ENCODE measurements around the gene ULK4.

ULK4 gene

GRCh38 chr3:41216422-41216821 lies 745.5 kb downstream of the ULK4 start:
- Histone ChIP-seq H3K9ac (ENCODE audit: low read depth, low read length, poor library complexity, severe bottlenecking) (no peak overlapping the region), H3K4me1 (ENCODE audit: insufficient read depth, low read length, poor library complexity, severe bottlenecking) (peaks cover 36% of the 10 kb centered on the region), H3K27me3 (ENCODE audit: insufficient read depth, low read length, poor library complexity, severe bottlenecking) (no peaks in the 10 kb centered on the region), H3F3A (ENCODE audit: low read depth) (no peaks in the 10 kb centered on the region), H3K79me2 (ENCODE audit: insufficient read depth, low read length) (peaks cover 100% of the 10 kb centered on the region), H3K4me2 (ENCODE audit: low read depth, low read length, poor library complexity, severe bottlenecking) (peak overlapping the region; percentile 3), H3K9me3 (ENCODE audit: insufficient read depth, low read depth, low read length) (no peaks in the 10 kb centered on the region), H3K4me3 (ENCODE audit: low read length, poor library complexity, severe bottlenecking) (no peak overlapping the region), H3K9me2 (replicated peaks; ENCODE audit: low read depth, low read length) (no peaks in the 10 kb centered on the region), H2AFZ (ENCODE audit: low read length) (no peak overlapping the region), H3K36me3 (ENCODE audit: insufficient read depth, low read length) (no peaks in the 10 kb centered on the region), H4K20me1 (ENCODE audit: insufficient read depth, low read length, poor library complexity, severe bottlenecking) (peaks cover 98% of the 10 kb centered on the region)
- TF ChIP-seq CTCF (conservative IDR thresholded peaks at IDR 0.05; ENCODE audit: low read length) = no peak
- TF ChIP-seq EZH2phosphoT487 (IDR thresholded peaks at IDR 0.05; ENCODE audit: borderline replicate concordance) = no peak

GRCh38 chr3:41213588-41213987 lies 748.3 kb downstream of the ULK4 start:
- H4K20me1 ChIP-seq (ENCODE audit: insufficient read depth, low read length, poor library complexity, severe bottlenecking) = peaks cover 98% of the 10 kb centered on the region
- no peaks in the 10 kb centered on the region for H3K27me3 ChIP-seq (ENCODE audit: insufficient read depth, low read length, poor library complexity, severe bottlenecking)
- H3K9ac ChIP-seq (ENCODE audit: low read depth, low read length, poor library complexity, severe bottlenecking) = no peak overlapping the region
- peak overlapping the region; percentile 4 for H3K4me2 ChIP-seq (ENCODE audit: low read depth, low read length, poor library complexity, severe bottlenecking)
- H3K9me2 ChIP-seq (replicated peaks; ENCODE audit: low read depth, low read length) = no peaks in the 10 kb centered on the region
- no peaks in the 10 kb centered on the region for H3K36me3 ChIP-seq (ENCODE audit: insufficient read depth, low read length)
- no peaks in the 10 kb centered on the region for H3F3A ChIP-seq (ENCODE audit: low read depth)
- peaks cover 35% of the 10 kb centered on the region for H3K4me1 ChIP-seq (ENCODE audit: insufficient read depth, low read length, poor library complexity, severe bottlenecking)
- no peak overlapping the region for H2AFZ ChIP-seq (ENCODE audit: low read length)
- H3K79me2 ChIP-seq (ENCODE audit: insufficient read depth, low read length) = peaks cover 99% of the 10 kb centered on the region
- TF ChIP-seq EZH2phosphoT487 (IDR thresholded peaks at IDR 0.05; ENCODE audit: borderline replicate concordance) = no peak
- TF ChIP-seq CTCF (conservative IDR thresholded peaks at IDR 0.05; ENCODE audit: low read length) = no peak
- H3K9me3 ChIP-seq (ENCODE audit: insufficient read depth, low read depth, low read length) = no peaks in the 10 kb centered on the region
- H3K4me3 ChIP-seq (ENCODE audit: low read length, poor library complexity, severe bottlenecking) = no peak overlapping the region

- Histone ChIP-seq H3K4me1 (ENCODE audit: insufficient read depth, low read length, poor library complexity, severe bottlenecking) (peaks cover 43% of the 10 kb centered on the region), H3K9me2 (replicated peaks; ENCODE audit: low read depth, low read length) (no peaks in the 10 kb centered on the region), H3F3A (ENCODE audit: low read depth) (no peaks in the 10 kb centered on the region), H3K9ac (ENCODE audit: low read depth, low read length, poor library complexity, severe bottlenecking) (no peak overlapping the region), H3K4me2 (ENCODE audit: low read depth, low read length, poor library complexity, severe bottlenecking) (no peak overlapping the region), H3K27me3 (ENCODE audit: insufficient read depth, low read length, poor library complexity, severe bottlenecking) (no peaks in the 10 kb centered on the region), H3K79me2 (ENCODE audit: insufficient read depth, low read length) (peaks cover 99% of the 10 kb centered on the region), H3K36me3 (ENCODE audit: insufficient read depth, low read length) (no peaks in the 10 kb centered on the region), H2AFZ (ENCODE audit: low read length) (no peak overlapping the region), H4K20me1 (ENCODE audit: insufficient read depth, low read length, poor library complexity, severe bottlenecking) (peaks cover 98% of the 10 kb centered on the region), H3K9me3 (ENCODE audit: insufficient read depth, low read depth, low read length) (no peaks in the 10 kb centered on the region), H3K4me3 (ENCODE audit: low read length, poor library complexity, severe bottlenecking) (no peak overlapping the region)
- TF ChIP-seq EZH2phosphoT487 (IDR thresholded peaks at IDR 0.05; ENCODE audit: borderline replicate concordance) = no peak
- TF ChIP-seq CTCF (conservative IDR thresholded peaks at IDR 0.05; ENCODE audit: low read length) = no peak
Measured at GRCh38 chr3:41212088-41212487, 749.8 kb downstream of the ULK4 start.
